A549 (cell line): ENCODE data around the gene CADPS2. TPM values are rescaled to one million over a fixed set of nuclear protein-coding genes. Genes with fewer than 3 reads are reported as not detected.

Experiments
- ATAC-seq, 2 experiments: fragments of 200-7000 bp in 1 of 2; fragments of >200 bp in 1 of 2; cut with Nextera tagmentation in 1 of 2; cut with Tn5 transposase in 1 of 2; 3 replicates each; pipeline versions ENCODE4 v1.8.0 to v1.9.1; 2018 to 2020; ENCODE audit warnings: mild to moderate bottlenecking in 1 of 2, moderate library complexity in 1 of 2
- CTCF ChIA-PET: fragments of 300-600 bp; sonication (Branson Sonifier 250); formaldehyde crosslinking; extraction: SDS; loops from one replicate; lab custom pipeline; 2021; ENCODE audit warnings: antibody characterized with exemption, inconsistent platforms; lab: Yijun Ruan, JAX
- POLR2A ChIA-PET: fragments of 350-600 bp; formaldehyde crosslinking; extraction: SDS; loops from one replicate; lab custom pipeline; 2021; ENCODE audit warnings: antibody characterized with exemption, inconsistent platforms; lab: Yijun Ruan, JAX
- DNase-seq, 2 experiments: peaks; one replicate each; pipeline versions ENCODE4 v3.0.0 to v3.0.0-alpha.2; 2011 to 2016; ENCODE audit warnings: low read depth in 1 of 2, low spot score in 1 of 2
- FAIRE-seq: peaks from 2 replicates; lab custom pipeline; 2011; peaks lifted over from hg19 to GRCh38; lab: Jason Lieb, UNC
- H3K27ac ChIP-seq, 2 experiments: fragments of >200 bp; sonication (Bioruptor Twin); formaldehyde crosslinking; 3 replicates each; pipeline ENCODE4 v1.5.1; 2016 to 2017
- H3K4me1 ChIP-seq: fragments of >200 bp; sonication (Bioruptor Twin); formaldehyde crosslinking; 3 replicates; pipeline ENCODE4 v1.6.1; 2016
- H3K4me2 ChIP-seq: fragments of >200 bp; sonication (Bioruptor Twin); formaldehyde crosslinking; 3 replicates; pipeline ENCODE4 v1.6.1; 2016
- H3K4me3 ChIP-seq: fragments of >200 bp; sonication (Bioruptor Twin); formaldehyde crosslinking; 3 replicates; pipeline ENCODE4 v1.5.1; 2016
- H3K9me3 ChIP-seq: fragments of >200 bp; sonication (Bioruptor Twin); formaldehyde crosslinking; 3 replicates; pipeline ENCODE4 v1.6.1; 2016
- BCL3 ChIP-seq: fragments of >200 bp; sonication (Bioruptor Twin); formaldehyde crosslinking; IDR thresholded peaks from 3 replicates; pipeline ENCODE4 v1.6.1; 2016
- CBX2 ChIP-seq: fragments of 200-600 bp; sonication (generic); IDR thresholded peaks from 2 replicates; pipeline ENCODE4 v1.6.1; 2016; ENCODE audit warnings: low read depth, mild to moderate bottlenecking, borderline replicate concordance
- CEBPB ChIP-seq, 2 experiments: fragments of >200 bp in 1 of 2; sonication (Bioruptor Twin) in 1 of 2; formaldehyde crosslinking in 1 of 2; IDR thresholded peaks; 2 replicates each; pipeline ENCODE4 v1.6.1; 2012 to 2016
- CHD4 ChIP-seq: fragments of 200-600 bp; sonication (generic); IDR thresholded peaks from 2 replicates; pipeline ENCODE4 v1.6.1; 2016; ENCODE audit warnings: antibody characterized with exemption, mild to moderate bottlenecking, borderline replicate concordance
- E2F6 ChIP-seq: IDR thresholded peaks from 2 replicates; pipeline ENCODE4 v1.6.1; 2012; ENCODE audit warnings: low read depth, borderline replicate concordance
- FOSB ChIP-seq: fragments of 250-450 bp; sonication (Bioruptor Pico); IDR thresholded peaks from 2 replicates; pipeline ENCODE4 v1.5.0; 2020; ENCODE audit warnings: mild to moderate bottlenecking, moderate library complexity
- HDAC2 ChIP-seq: fragments of 200-600 bp; sonication (generic); IDR thresholded peaks from 2 replicates; pipeline ENCODE4 v1.6.1; 2016
- HEYL ChIP-seq: fragments of 250-450 bp; sonication (Bioruptor Pico); IDR thresholded peaks from 2 replicates; pipeline ENCODE4 v1.8.0; 2021; ENCODE audit warnings: mild to moderate bottlenecking, moderate library complexity
- HOXB13 ChIP-seq: fragments of 250-450 bp; sonication (Bioruptor Pico); IDR thresholded peaks from 2 replicates; pipeline ENCODE4 v1.5.0; 2020; ENCODE audit warnings: low read depth, mild to moderate bottlenecking, moderate library complexity
- JUN ChIP-seq, 2 experiments: fragments of >200 bp; sonication (Bioruptor Twin); formaldehyde crosslinking; IDR thresholded peaks; 2 replicates in 1 of 2; 3 replicates in 1 of 2; pipeline ENCODE4 v1.6.1; 2016 to 2017
- KDM5A ChIP-seq: fragments of 200-600 bp; sonication (generic); IDR thresholded peaks from 2 replicates; pipeline ENCODE4 v1.6.1; 2016; ENCODE audit warnings: antibody characterized with exemption, mild to moderate bottlenecking
- MAFK ChIP-seq: fragments of 450-650 bp; IDR thresholded peaks from 2 replicates; pipeline ENCODE4 v1.6.1; 2014; ENCODE audit not compliant: partially characterized antibody
- MAZ ChIP-seq: fragments of 150-350 bp; IDR thresholded peaks from 2 replicates; pipeline ENCODE4 v1.6.1; 2014; ENCODE audit warnings: antibody characterized with exemption, low read depth, low read length, borderline replicate concordance
- NFE2L2 ChIP-seq: fragments of 150-350 bp; conservative IDR thresholded peaks from 2 replicates; pipeline ENCODE4 v1.6.1; 2014; ENCODE audit warnings: low read length
- NR3C1 ChIP-seq: fragments of >200 bp; sonication (Bioruptor Twin); formaldehyde crosslinking; IDR thresholded peaks from 3 replicates; pipeline ENCODE4 v1.6.1; 2017
- PHF8 ChIP-seq: fragments of 200-600 bp; sonication (generic); IDR thresholded peaks from 2 replicates; pipeline ENCODE4 v1.6.1; 2016; ENCODE audit warnings: low read depth, mild to moderate bottlenecking, antibody characterized with exemption, moderate library complexity, borderline replicate concordance
- POLR2A ChIP-seq: IDR thresholded peaks from 2 replicates; pipeline ENCODE4 v1.6.1; 2012; ENCODE audit warnings: mild to moderate bottlenecking, low read length
- POLR2AphosphoS2 ChIP-seq: conservative IDR thresholded peaks from 2 replicates; pipeline ENCODE4 v1.6.1; 2012; ENCODE audit warnings: low read length, improper control_type of control experiment, inconsistent platforms
- RAD21 ChIP-seq, 2 experiments: fragments of >200 bp in 1 of 2; sonication (Bioruptor Twin) in 1 of 2; formaldehyde crosslinking in 1 of 2; IDR thresholded peaks in 1 of 2; conservative IDR thresholded peaks in 1 of 2; 2 replicates in 1 of 2; 3 replicates in 1 of 2; pipeline ENCODE4 v1.6.1; 2012 to 2018; ENCODE audit warnings: inconsistent platforms in 1 of 2
- RCOR1 ChIP-seq: fragments of 150-350 bp; IDR thresholded peaks from 2 replicates; pipeline ENCODE4 v1.6.1; 2014; ENCODE audit warnings: antibody characterized with exemption, low read length, low read depth
- RFX5 ChIP-seq: fragments of 450-650 bp; IDR thresholded peaks from 2 replicates; pipeline ENCODE4 v1.7.1; 2014; ENCODE audit warnings: antibody characterized with exemption, mild to moderate bottlenecking, moderate library complexity
- RNF2 ChIP-seq: fragments of 200-600 bp; sonication (generic); IDR thresholded peaks from 2 replicates; pipeline ENCODE4 v1.6.1; 2016; ENCODE audit warnings: low read depth, mild to moderate bottlenecking, antibody characterized with exemption, moderate library complexity, borderline replicate concordance
- SMC3 ChIP-seq: fragments of >200 bp; sonication (Bioruptor Twin); formaldehyde crosslinking; IDR thresholded peaks from 3 replicates; pipeline ENCODE4 v1.6.1; 2018; ENCODE audit warnings: inconsistent platforms
- TFCP2L1 ChIP-seq: fragments of 250-450 bp; sonication (Bioruptor Pico); IDR thresholded peaks from 2 replicates; pipeline ENCODE4 v1.5.0; 2021; ENCODE audit warnings: mild to moderate bottlenecking
- TP53 ChIP-seq: fragments of 250-450 bp; sonication (Bioruptor Pico); IDR thresholded peaks from 2 replicates; pipeline ENCODE4 v1.5.0; 2021; ENCODE audit warnings: mild to moderate bottlenecking, moderate library complexity
- ZFP36 ChIP-seq: fragments of 450-650 bp; IDR thresholded peaks from 2 replicates; pipeline ENCODE4 v1.6.1; 2014; ENCODE audit warnings: borderline replicate concordance; ENCODE audit not compliant: partially characterized antibody
- ZNF302 ChIP-seq: fragments of 250-450 bp; sonication (Bioruptor Pico); IDR thresholded peaks from 2 replicates; pipeline ENCODE4 v1.9.0; 2021; ENCODE audit warnings: inconsistent platforms, mild to moderate bottlenecking, moderate library complexity
- ZSCAN20 ChIP-seq: fragments of 250-450 bp; sonication (Bioruptor Pico); IDR thresholded peaks from 2 replicates; pipeline ENCODE4 v1.8.0; 2022; ENCODE audit warnings: mild to moderate bottlenecking, moderate library complexity
- WGBS: methylation state at CpG from one replicate; pipeline ENCODE4 v1.1.6; 2017; ENCODE audit errors: missing lambda C conversion rate; 5-methylcytosine and 5-hydroxymethylcytosine counted together
- polyA plus RNA-seq, 4 experiments: library from polyadenylated mRNA; depleted of rRNA in 3 of 4; stranded (reverse); fragments of >200 nt; fragmentation: RNase III in 1 of 4; extraction: RNeasy Plus Mini Kit Qiagen cat#74134 plus additional on column Dnase treatment in 1 of 4; gene quantifications; 2 replicates in 3 of 4; 3 replicates in 1 of 4; pipeline ENCODE4 v1.2.3, GENCODE V29; 2011 to 2017
- TF ChIP-seq, protein P1 (sequence below): fragments of 250-450 bp; sonication (Bioruptor Pico); IDR thresholded peaks from 2 replicates; pipeline ENCODE4 v1.5.0; 2021; ENCODE audit warnings: mild to moderate bottlenecking, moderate library complexity, borderline replicate concordance

CADPS2 gene
- polyA plus RNA-seq, 2 of the 4 experiments (the other 2 are of a cell fraction), result 0.04 to 0.10 TPM

DNA sequence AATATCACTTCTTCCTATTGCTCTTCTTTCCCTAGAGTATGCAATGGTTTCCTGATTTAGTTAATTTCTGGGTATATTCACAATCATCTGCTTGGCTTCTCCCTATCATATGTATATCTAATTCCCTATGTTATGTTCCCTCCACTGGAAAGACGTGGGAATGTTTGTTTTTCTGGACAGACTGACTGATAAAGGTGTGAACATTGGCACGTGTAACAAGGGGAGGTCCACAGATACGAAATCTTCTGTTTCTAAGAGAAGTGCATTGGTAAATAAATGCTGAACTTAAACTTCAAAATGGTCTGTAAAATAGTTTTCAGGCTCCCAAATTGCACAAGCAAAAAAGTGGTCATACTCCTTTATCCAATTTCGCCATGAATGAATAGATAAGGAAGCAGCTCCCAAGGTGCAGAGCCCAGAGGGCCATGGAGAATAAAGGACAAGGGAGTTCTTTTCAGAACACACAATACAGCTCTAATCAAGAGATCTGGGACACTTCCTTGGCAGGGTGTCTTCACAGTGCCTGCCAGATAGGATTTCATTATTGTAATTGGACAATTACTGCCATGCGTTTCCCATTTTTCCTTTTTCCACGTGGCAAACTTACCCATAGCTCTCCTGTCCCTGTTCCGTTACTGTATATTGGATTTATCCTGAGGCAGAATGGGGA lies 329.3 kb downstream of the CADPS2 start:
- no peak for ATAC-seq
- Histone ChIP-seq H3K27ac (no peak overlapping the region), H3K4me1 (no peaks in the 10 kb centered on the region), H3K4me2 (no peak overlapping the region), H3K9me3 (no peaks in the 10 kb centered on the region), H3K4me3 (no peak overlapping the region)
- 14% methylated on average over 7 of the region's 7 CpGs for WGBS
- FAIRE-seq, result no peak
- no peak for DNase-seq
- POLR2A ChIA-PET, result no interaction called here
- CTCF ChIA-PET, result interaction anchor here (1.1 kb wide), 1 partner anchor 10 kb away, joined by 3 read pairs; no protein-coding TSS in a partner anchor
- no peak for TF ChIP-seq POLR2AphosphoS2
- TF ChIP-seq TP53 (CRISPR knock-in tag), result no peak
- TF ChIP-seq ZNF302 (CRISPR knock-in tag), result no peak
- no peak for TF ChIP-seq NR3C1
- TF ChIP-seq E2F6, result no peak
- TF ChIP-seq FOSB (CRISPR knock-in tag), result no peak
- no peak for TF ChIP-seq ZSCAN20 (CRISPR knock-in tag)
- TF ChIP-seq CEBPB (IDR thresholded peaks at IDR 0.05), result no peak
- TF ChIP-seq HEYL, result no peak
- TF ChIP-seq RNF2, result no peak

GRCh38 chr7:122556219-122556618 lies 330.0 kb downstream of the CADPS2 start:
- H3K4me3 ChIP-seq, result no peak overlapping the region
- POLR2A ChIA-PET, result no interaction called here
- no peak for ATAC-seq

DNA sequence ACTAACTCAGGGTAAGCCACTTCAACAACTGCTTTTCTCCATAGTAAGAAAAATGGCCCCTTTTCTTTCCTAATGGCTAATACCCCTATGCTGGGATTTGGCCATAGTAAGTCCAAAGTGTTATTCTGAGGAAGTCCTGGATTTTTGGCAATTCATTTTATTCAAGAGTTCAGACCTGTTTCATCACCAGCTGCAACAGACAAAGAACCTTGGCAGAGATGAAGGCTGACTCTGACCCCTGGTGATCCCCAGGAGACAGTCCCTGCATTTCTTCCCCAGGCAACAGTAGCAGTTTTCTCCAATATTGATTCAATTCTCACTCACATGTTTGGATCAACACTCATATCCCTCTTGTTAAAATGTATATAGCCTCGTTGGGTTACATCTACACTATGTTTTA lies 332.5 kb downstream of the CADPS2 start:
- TF ChIP-seq NFE2L2 (no peak), HOXB13 (CRISPR knock-in tag) (no peak), PHF8 (no peak), CBX2 (no peak), CHD4 (no peak), TFCP2L1 (CRISPR knock-in tag) (no peak), MAZ (no peak), RFX5 (no peak)
- Histone ChIP-seq H3K27ac (no peak overlapping the region), H3K4me3 (no peak overlapping the region), H3K9me3 (no peaks in the 10 kb centered on the region), H3K4me1 (no peaks in the 10 kb centered on the region), H3K4me2 (no peak overlapping the region)
- no peak for ATAC-seq
- ChIA-PET CTCF (no interaction called here), POLR2A (no interaction called here)
- WGBS, result 0% methylated on average over 1 of the region's 1 CpG
- FAIRE-seq, result no peak
- no peak for DNase-seq

More at GRCh38 chr7:122556219-122556618, 330.0 kb downstream of the CADPS2 start:
- H3K4me1 ChIP-seq, result no peaks in the 10 kb centered on the region
- TF ChIP-seq CHD4 (no peak), TFCP2L1 (CRISPR knock-in tag) (no peak), HOXB13 (CRISPR knock-in tag) (no peak), CEBPB (IDR thresholded peaks at IDR 0.05) (no peak), MAFK (no peak), MAZ (no peak), ZSCAN20 (CRISPR knock-in tag) (no peak), FOSB (CRISPR knock-in tag) (no peak), NR3C1 (no peak), POLR2A (no peak), KDM5A (no peak), SMC3 (no peak), HDAC2 (no peak), JUN (IDR thresholded peaks at IDR 0.05) (no peak), ZFP36 (no peak), RAD21 (conservative IDR thresholded peaks at IDR 0.05 in 1 of 2, IDR thresholded peaks at IDR 0.05 in 1 of 2) (no peak), RCOR1 (no peak), PHF8 (no peak), BCL3 (no peak)
- TF ChIP-seq, protein P1, sequence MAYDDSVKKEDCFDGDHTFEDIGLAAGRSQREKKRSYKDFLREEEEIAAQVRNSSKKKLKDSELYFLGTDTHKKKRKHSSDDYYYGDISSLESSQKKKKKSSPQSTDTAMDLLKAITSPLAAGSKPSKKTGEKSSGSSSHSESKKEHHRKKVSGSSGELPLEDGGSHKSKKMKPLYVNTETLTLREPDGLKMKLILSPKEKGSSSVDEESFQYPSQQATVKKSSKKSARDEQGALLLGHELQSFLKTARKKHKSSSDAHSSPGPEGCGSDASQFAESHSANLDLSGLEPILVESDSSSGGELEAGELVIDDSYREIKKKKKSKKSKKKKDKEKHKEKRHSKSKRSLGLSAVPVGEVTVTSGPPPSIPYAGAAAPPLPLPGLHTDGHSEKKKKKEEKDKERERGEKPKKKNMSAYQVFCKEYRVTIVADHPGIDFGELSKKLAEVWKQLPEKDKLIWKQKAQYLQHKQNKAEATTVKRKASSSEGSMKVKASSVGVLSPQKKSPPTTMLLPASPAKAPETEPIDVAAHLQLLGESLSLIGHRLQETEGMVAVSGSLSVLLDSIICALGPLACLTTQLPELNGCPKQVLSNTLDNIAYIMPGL (CRISPR knock-in tag), result no peak
- no peak for DNase-seq
- no peak overlapping the region for H3K27ac ChIP-seq
- no peak for FAIRE-seq
- no peaks in the 10 kb centered on the region for H3K9me3 ChIP-seq
- CTCF ChIA-PET, result no interaction called here
- H3K4me2 ChIP-seq, result no peak overlapping the region
